ENCODE data around the gene VPS4A. TPM values are rescaled to one million over a fixed set of nuclear protein-coding genes. Genes with fewer than 3 reads are reported as not detected.

VPS4A gene
- total RNA-seq, 3 donors from 2014 or later, result 31.3 to 43.8 (median 32.4) TPM

GRCh38 chr16:69344171-69344570 is 33.0 kb downstream of the VPS4A start:
- DNase-seq (ENCODE audit: low spot score in 2 of 2), result no peak
- intact Hi-C loops (cut with DNase I; ENCODE audit: low total_unique reads), result no loop called here

DNA sequence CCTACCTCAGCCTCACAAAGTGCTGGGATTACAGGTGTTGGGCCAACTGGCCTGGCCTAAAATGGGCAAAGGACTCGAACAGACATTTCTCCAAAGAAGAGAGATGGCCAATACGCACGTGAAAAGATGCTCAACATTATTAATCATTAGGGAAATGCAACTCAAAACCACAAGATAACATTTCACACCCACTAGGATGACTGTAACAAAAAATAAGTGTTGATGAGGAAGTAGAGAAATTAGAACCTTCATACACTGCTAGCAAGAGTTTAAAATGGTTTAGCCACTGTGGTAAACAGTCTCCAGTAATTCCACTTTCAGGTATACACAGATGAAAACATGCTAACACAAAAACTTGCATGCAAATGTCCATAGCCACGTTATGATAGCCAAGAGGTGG is 34.8 kb downstream of the VPS4A start:
- Histone ChIP-seq H3K4me3 (no peak overlapping the region), H3K27ac (no peak overlapping the region), H3K4me1 (peaks cover 0 to under 1% of the 10 kb centered on the region in 2 donors), H3K36me3 (no peaks in the 10 kb centered on the region), H3K27me3 (no peaks in the 10 kb centered on the region), H3K9me3 (no peaks in the 10 kb centered on the region)
- no peak for TF ChIP-seq POLR2AphosphoS5 (IDR thresholded peaks at IDR 0.05)
- TF ChIP-seq, protein P1, sequence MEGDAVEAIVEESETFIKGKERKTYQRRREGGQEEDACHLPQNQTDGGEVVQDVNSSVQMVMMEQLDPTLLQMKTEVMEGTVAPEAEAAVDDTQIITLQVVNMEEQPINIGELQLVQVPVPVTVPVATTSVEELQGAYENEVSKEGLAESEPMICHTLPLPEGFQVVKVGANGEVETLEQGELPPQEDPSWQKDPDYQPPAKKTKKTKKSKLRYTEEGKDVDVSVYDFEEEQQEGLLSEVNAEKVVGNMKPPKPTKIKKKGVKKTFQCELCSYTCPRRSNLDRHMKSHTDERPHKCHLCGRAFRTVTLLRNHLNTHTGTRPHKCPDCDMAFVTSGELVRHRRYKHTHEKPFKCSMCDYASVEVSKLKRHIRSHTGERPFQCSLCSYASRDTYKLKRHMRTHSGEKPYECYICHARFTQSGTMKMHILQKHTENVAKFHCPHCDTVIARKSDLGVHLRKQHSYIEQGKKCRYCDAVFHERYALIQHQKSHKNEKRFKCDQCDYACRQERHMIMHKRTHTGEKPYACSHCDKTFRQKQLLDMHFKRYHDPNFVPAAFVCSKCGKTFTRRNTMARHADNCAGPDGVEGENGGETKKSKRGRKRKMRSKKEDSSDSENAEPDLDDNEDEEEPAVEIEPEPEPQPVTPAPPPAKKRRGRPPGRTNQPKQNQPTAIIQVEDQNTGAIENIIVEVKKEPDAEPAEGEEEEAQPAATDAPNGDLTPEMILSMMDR (IDR thresholded peaks at IDR 0.05), result no peak
- no peak for TF ChIP-seq POLR2A (IDR thresholded peaks at IDR 0.05)
- intact Hi-C loops (cut with DNase I; ENCODE audit: low total_unique reads), result no loop called here
- DNase-seq (ENCODE audit: low spot score in 2 of 2), result no peak

More at GRCh38 chr16:69344171-69344570, 33.0 kb downstream of the VPS4A start:
- TF ChIP-seq POLR2A (IDR thresholded peaks at IDR 0.05) (no peak), POLR2AphosphoS5 (IDR thresholded peaks at IDR 0.05) (no peak)
- TF ChIP-seq, protein P1 (IDR thresholded peaks at IDR 0.05), result no peak
- H3K4me3 ChIP-seq, result no peak overlapping the region
- no peak overlapping the region for H3K27ac ChIP-seq
- no peaks in the 10 kb centered on the region for H3K9me3 ChIP-seq
- H3K36me3 ChIP-seq, result no peaks in the 10 kb centered on the region
- peaks cover 0 to 8% of the 10 kb centered on the region in 2 donors for H3K4me1 ChIP-seq
- H3K27me3 ChIP-seq, result no peaks in the 10 kb centered on the region

- no peak overlapping the region for H3K27ac ChIP-seq
- no peaks in the 10 kb centered on the region for H3K4me1 ChIP-seq
- intact Hi-C loops (cut with DNase I; ENCODE audit: low total_unique reads), result no loop called here
- TF ChIP-seq POLR2A (IDR thresholded peaks at IDR 0.05) (no peak), POLR2AphosphoS5 (IDR thresholded peaks at IDR 0.05) (no peak)
- TF ChIP-seq, protein P1 (IDR thresholded peaks at IDR 0.05), result no peak
- H3K36me3 ChIP-seq, result no peaks in the 10 kb centered on the region
- DNase-seq (ENCODE audit: low spot score in 2 of 2), result no peak
- H3K4me3 ChIP-seq, result no peak overlapping the region
- H3K27me3 ChIP-seq, result no peaks in the 10 kb centered on the region
- H3K9me3 ChIP-seq, result no peaks in the 10 kb centered on the region
Observed at GRCh38 chr16:69346683-69347082, 35.5 kb downstream of the VPS4A start.

- H3K27me3 ChIP-seq, result no peaks in the 10 kb centered on the region
- no peaks in the 10 kb centered on the region for H3K9me3 ChIP-seq
- intact Hi-C loops (cut with DNase I; ENCODE audit: low total_unique reads), result no loop called here
- no peak overlapping the region for H3K27ac ChIP-seq
- no peaks in the 10 kb centered on the region for H3K4me1 ChIP-seq
- H3K36me3 ChIP-seq, result no peaks in the 10 kb centered on the region
- TF ChIP-seq POLR2AphosphoS5 (IDR thresholded peaks at IDR 0.05) (no peak), POLR2A (IDR thresholded peaks at IDR 0.05) (no peak)
- TF ChIP-seq, protein P1 (IDR thresholded peaks at IDR 0.05), result no peak
- DNase-seq (ENCODE audit: low spot score in 2 of 2), result no peak
- H3K4me3 ChIP-seq, result no peak overlapping the region
Observed at GRCh38 chr16:69348222-69348621, 37.1 kb downstream of the VPS4A start.

DNA sequence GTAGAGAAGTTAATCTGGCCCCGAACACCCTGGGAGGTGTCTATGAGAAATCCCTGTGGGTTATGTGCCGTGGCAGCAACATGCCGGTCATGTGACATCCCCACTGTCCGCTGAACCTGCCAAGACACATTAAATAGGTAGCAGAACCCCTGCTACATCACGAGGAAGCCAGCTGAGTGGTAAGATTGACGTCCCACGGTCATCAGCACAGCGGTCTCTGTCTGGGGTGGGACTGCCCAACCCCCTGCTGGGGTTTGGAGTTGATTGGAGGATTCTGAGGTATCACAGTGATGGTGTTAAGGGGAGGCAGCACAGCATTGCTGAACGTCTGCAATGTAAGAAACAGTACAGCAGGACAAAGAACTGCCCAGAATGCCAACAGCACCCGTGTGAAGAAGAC is 38.4 kb downstream of the VPS4A start:
- intact Hi-C loops (cut with DNase I; ENCODE audit: low total_unique reads), result no loop called here
- TF ChIP-seq POLR2AphosphoS5 (IDR thresholded peaks at IDR 0.05) (no peak), POLR2A (IDR thresholded peaks at IDR 0.05) (no peak)
- TF ChIP-seq, protein P1 (IDR thresholded peaks at IDR 0.05), result no peak
- H3K4me3 ChIP-seq, result no peak overlapping the region
- H3K9me3 ChIP-seq, result no peaks in the 10 kb centered on the region
- no peaks in the 10 kb centered on the region for H3K36me3 ChIP-seq
- H3K27me3 ChIP-seq, result no peaks in the 10 kb centered on the region
- no peak overlapping the region for H3K27ac ChIP-seq
- no peaks in the 10 kb centered on the region for H3K4me1 ChIP-seq
- DNase-seq (ENCODE audit: low spot score in 2 of 2), result no peak
